Choroid plexus epithelial cell (primary cell): Measurements from ENCODE around the gene SRI.
"Not testable (repeated sequence)": the region's sequence is repeated elsewhere in the genome, so short reads cannot be mapped to it uniquely, and the experiment has no call there.

Experiments used
- DNase-seq: peaks from one replicate; pipeline ENCODE4 v3.0.0-alpha.2; 2010; ENCODE audit warnings: low read depth
- H3K4me3 ChIP-seq: 2 replicates; pipeline ENCODE4 v1.5.1; 2011; ENCODE audit warnings: low read depth, mild to moderate bottlenecking, control low read depth, low read length, moderate library complexity
- TF ChIP-seq, protein P1 (sequence below): conservative IDR thresholded peaks from 2 replicates; pipeline ENCODE4 v1.5.1; 2011; ENCODE audit warnings: low read depth, mild to moderate bottlenecking, control low read depth, inconsistent platforms, low read length, moderate library complexity

The SRI gene

GRCh38 chr7:88169717-88170320 is 50.0 kb downstream of the SRI start:
- TF ChIP-seq, protein P1, sequence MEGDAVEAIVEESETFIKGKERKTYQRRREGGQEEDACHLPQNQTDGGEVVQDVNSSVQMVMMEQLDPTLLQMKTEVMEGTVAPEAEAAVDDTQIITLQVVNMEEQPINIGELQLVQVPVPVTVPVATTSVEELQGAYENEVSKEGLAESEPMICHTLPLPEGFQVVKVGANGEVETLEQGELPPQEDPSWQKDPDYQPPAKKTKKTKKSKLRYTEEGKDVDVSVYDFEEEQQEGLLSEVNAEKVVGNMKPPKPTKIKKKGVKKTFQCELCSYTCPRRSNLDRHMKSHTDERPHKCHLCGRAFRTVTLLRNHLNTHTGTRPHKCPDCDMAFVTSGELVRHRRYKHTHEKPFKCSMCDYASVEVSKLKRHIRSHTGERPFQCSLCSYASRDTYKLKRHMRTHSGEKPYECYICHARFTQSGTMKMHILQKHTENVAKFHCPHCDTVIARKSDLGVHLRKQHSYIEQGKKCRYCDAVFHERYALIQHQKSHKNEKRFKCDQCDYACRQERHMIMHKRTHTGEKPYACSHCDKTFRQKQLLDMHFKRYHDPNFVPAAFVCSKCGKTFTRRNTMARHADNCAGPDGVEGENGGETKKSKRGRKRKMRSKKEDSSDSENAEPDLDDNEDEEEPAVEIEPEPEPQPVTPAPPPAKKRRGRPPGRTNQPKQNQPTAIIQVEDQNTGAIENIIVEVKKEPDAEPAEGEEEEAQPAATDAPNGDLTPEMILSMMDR: peak; percentile 63
- peak; percentile 46 for DNase-seq
- H3K4me3 ChIP-seq: no peak overlapping the region

- TF ChIP-seq, protein P1: no peak
- no peak overlapping the region for H3K4me3 ChIP-seq
- no peak for DNase-seq
Measured at GRCh38 chr7:88167721-88168120, 52.1 kb downstream of the SRI start.

DNA sequence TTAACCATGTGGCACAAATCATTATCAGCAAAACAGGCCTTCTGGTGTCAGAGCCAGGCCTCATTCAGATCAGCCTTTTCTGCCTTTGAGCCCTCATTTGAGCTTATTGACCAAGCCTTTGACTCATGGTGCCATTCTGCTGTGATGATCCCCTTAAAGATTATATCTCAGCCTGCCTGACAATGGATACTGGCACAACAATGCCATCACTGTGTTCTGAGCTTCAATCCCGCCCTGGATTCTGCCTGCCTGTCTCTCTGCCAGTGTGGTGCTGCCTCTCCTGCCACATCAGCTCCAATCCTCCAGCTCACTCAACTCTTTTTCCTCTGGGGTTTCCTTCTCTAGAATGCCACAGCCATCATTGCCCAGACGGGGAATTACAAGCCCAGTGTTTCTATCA is 52.6 kb downstream of the SRI start:
- no peak for DNase-seq
- H3K4me3 ChIP-seq: no peak overlapping the region
- TF ChIP-seq, protein P1: no peak

- peak; percentile 6 for DNase-seq
- no peak overlapping the region for H3K4me3 ChIP-seq
- TF ChIP-seq, protein P1: no peak
Measured at GRCh38 chr7:88165697-88166096, 54.1 kb downstream of the SRI start.

GRCh38 chr7:88159741-88160140 is 60.1 kb downstream of the SRI start:
- DNase-seq, H3K4me3 ChIP-seq: not testable (repeated sequence)

DNA sequence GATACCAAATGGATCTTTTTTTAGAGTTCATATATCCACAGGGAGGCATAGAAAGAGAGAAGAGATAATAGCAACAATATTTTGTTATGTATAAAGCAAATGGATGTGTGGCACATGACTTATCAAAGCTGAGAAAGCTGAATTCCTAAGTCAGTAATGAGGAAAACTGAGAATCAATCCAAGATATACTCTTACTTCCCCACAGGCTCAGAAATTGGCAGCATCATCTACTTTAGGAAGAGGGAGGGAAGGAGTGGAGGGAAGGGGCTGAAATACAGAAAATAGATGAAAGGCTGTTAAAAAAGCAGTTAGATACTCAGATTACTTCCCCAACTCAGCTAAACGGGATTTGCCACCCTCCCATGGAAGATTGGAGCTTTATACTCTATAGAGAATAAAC is 63.5 kb downstream of the SRI start:
- no peak overlapping the region for H3K4me3 ChIP-seq
- DNase-seq: no peak
- TF ChIP-seq, protein P1: no peak

- DNase-seq: no peak
- no peak overlapping the region for H3K4me3 ChIP-seq
- TF ChIP-seq, protein P1: no peak
Measured at GRCh38 chr7:88155756-88156155, 64.1 kb downstream of the SRI start.
